Measurements from ENCODE around the gene CA6. TPM values are rescaled to one million over a fixed set of nuclear protein-coding genes. Genes with fewer than 3 reads are reported as not detected.
"Not testable (repeated sequence)": the region's sequence is repeated elsewhere in the genome, so short reads cannot be mapped to it uniquely, and the experiment has no call there.

CA6 gene
- total RNA-seq, 1 experiment from 2014 or later: not detected

- Histone ChIP-seq H3K36me3 (ENCODE audit: control insufficient read depth, insufficient read depth, low read length) (no peaks in the 10 kb centered on the region), H3K4me3 (ENCODE audit: low read depth in 2 of 2, low read length in 2 of 2) (no peak overlapping the region), H3K27me3 (ENCODE audit: control insufficient read depth, insufficient read depth, low read length) (no peaks in the 10 kb centered on the region), H3K27ac (ENCODE audit: low read length) (no peak overlapping the region), H3K9me3 (ENCODE audit: control insufficient read depth, insufficient read depth, low read depth, low read length) (no peaks in the 10 kb centered on the region; the same call in 1 of the 2 replicates), H3K4me1 (ENCODE audit: control insufficient read depth, insufficient read depth, low read length) (no peaks in the 10 kb centered on the region)
- no TSS peak for BruUV-seq (replicated peaks)
- ChIA-PET POLR2A (no interaction called here), CTCF (no interaction called here)
- DNase-seq (ENCODE audit: low read depth, low spot score): no peak
- intact Hi-C loops (cut with micrococcal nuclease; ENCODE audit: unreplicated experiment) (no loop called here), in situ Hi-C loops (cut with HindIII; ENCODE audit: low pct_unique_long_range_greater_than_20kb, low sequenced_read_pairs) (no loop called here)
- ATAC-seq: no peak
- no peak for TF ChIP-seq POLR2AphosphoS5 (IDR thresholded peaks at IDR 0.05; ENCODE audit: low read depth, low read length)
- no peak for TF ChIP-seq TCF7L2 (IDR thresholded peaks at IDR 0.05; ENCODE audit: low read depth, low read length)
- no peak for TF ChIP-seq SIN3A (IDR thresholded peaks at IDR 0.05; ENCODE audit: borderline replicate concordance, insufficient read depth, low read depth, low read length)
- no peak for TF ChIP-seq CTCF (IDR thresholded peaks at IDR 0.05)
- TF ChIP-seq, protein P1, sequence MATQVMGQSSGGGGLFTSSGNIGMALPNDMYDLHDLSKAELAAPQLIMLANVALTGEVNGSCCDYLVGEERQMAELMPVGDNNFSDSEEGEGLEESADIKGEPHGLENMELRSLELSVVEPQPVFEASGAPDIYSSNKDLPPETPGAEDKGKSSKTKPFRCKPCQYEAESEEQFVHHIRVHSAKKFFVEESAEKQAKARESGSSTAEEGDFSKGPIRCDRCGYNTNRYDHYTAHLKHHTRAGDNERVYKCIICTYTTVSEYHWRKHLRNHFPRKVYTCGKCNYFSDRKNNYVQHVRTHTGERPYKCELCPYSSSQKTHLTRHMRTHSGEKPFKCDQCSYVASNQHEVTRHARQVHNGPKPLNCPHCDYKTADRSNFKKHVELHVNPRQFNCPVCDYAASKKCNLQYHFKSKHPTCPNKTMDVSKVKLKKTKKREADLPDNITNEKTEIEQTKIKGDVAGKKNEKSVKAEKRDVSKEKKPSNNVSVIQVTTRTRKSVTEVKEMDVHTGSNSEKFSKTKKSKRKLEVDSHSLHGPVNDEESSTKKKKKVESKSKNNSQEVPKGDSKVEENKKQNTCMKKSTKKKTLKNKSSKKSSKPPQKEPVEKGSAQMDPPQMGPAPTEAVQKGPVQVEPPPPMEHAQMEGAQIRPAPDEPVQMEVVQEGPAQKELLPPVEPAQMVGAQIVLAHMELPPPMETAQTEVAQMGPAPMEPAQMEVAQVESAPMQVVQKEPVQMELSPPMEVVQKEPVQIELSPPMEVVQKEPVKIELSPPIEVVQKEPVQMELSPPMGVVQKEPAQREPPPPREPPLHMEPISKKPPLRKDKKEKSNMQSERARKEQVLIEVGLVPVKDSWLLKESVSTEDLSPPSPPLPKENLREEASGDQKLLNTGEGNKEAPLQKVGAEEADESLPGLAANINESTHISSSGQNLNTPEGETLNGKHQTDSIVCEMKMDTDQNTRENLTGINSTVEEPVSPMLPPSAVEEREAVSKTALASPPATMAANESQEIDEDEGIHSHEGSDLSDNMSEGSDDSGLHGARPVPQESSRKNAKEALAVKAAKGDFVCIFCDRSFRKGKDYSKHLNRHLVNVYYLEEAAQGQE (IDR thresholded peaks at IDR 0.05; ENCODE audit: insufficient read depth in 1 of 2, low read depth in 2 of 2, low read length in 1 of 2): no peak
These were observed 19.6 kb downstream of the CA6 start for GRCh38 chr1:8965121-8965820.

- Histone ChIP-seq H3K36me3 (ENCODE audit: control insufficient read depth, insufficient read depth, low read length) (no peaks in the 10 kb centered on the region), H3K9me3 (ENCODE audit: control insufficient read depth, insufficient read depth, low read depth, low read length) (no peaks in the 10 kb centered on the region), H3K4me1 (ENCODE audit: control insufficient read depth, insufficient read depth, low read length) (no peaks in the 10 kb centered on the region), H3K4me3 (ENCODE audit: low read depth in 2 of 2, low read length in 2 of 2) (no peak overlapping the region), H3K27ac (ENCODE audit: low read length) (no peak overlapping the region), H3K27me3 (ENCODE audit: control insufficient read depth, insufficient read depth, low read length) (no peaks in the 10 kb centered on the region)
- ATAC-seq (no peak), DNase-seq (ENCODE audit: low read depth, low spot score) (no peak)
- POLR2A ChIA-PET: no interaction called here
- in situ Hi-C loops (cut with HindIII; ENCODE audit: low pct_unique_long_range_greater_than_20kb, low sequenced_read_pairs): no loop called here
- intact Hi-C loops (cut with micrococcal nuclease; ENCODE audit: unreplicated experiment): no loop called here
- CTCF ChIA-PET: no interaction called here
- TF ChIP-seq TCF7L2 (IDR thresholded peaks at IDR 0.05; ENCODE audit: low read depth, low read length) (no peak), CTCF (IDR thresholded peaks at IDR 0.05) (no peak), SIN3A (IDR thresholded peaks at IDR 0.05; ENCODE audit: borderline replicate concordance, insufficient read depth, low read depth, low read length) (no peak), POLR2AphosphoS5 (IDR thresholded peaks at IDR 0.05; ENCODE audit: low read depth, low read length) (no peak)
- TF ChIP-seq, protein P1 (IDR thresholded peaks at IDR 0.05; ENCODE audit: insufficient read depth in 1 of 2, low read depth in 2 of 2, low read length in 1 of 2): no peak
- no TSS peak for BruUV-seq (replicated peaks)
These were observed 20.9 kb downstream of the CA6 start for GRCh38 chr1:8966606-8967005.

DNA sequence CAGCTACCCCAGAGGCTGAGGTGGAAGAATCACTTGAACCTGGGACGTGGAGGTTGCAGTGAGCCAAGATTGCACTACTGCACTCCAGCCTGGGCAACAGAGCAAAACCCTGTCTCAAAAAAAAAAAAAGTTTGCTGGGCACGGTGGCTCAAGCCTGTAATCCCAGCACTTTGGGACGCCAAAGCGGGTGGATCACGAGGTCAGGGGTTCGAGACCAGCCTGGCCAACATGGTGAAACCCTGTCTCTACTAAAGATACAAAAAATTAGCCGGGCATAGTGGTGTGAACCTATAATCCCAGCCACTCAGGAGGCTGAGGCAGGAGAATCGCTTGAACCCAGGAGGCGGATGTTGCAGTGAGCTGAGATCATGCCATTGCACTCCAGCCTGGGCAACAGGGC is 23.2 kb downstream of the CA6 start:
- H3K4me3 ChIP-seq (ENCODE audit: low read depth in 2 of 2, low read length in 2 of 2); H3K4me1 ChIP-seq (ENCODE audit: control insufficient read depth, insufficient read depth, low read length); H3K36me3 ChIP-seq (ENCODE audit: control insufficient read depth, insufficient read depth, low read length); POLR2A ChIA-PET; intact Hi-C loops (cut with micrococcal nuclease; ENCODE audit: unreplicated experiment); in situ Hi-C loops (cut with HindIII; ENCODE audit: low pct_unique_long_range_greater_than_20kb, low sequenced_read_pairs); DNase-seq (ENCODE audit: low read depth, low spot score); H3K27me3 ChIP-seq (ENCODE audit: control insufficient read depth, insufficient read depth, low read length); ATAC-seq; H3K9me3 ChIP-seq (ENCODE audit: control insufficient read depth, insufficient read depth, low read depth, low read length); H3K27ac ChIP-seq (ENCODE audit: low read length); BruUV-seq (replicated peaks); CTCF ChIA-PET: not testable (repeated sequence)
